ENCODE results near the gene ORC2. TPM values are rescaled to one million over a fixed set of nuclear protein-coding genes. Genes with fewer than 3 reads are reported as not detected.
"Not testable (repeated sequence)": the region's sequence is repeated elsewhere in the genome, so short reads cannot be mapped to it uniquely, and the experiment has no call there.

ORC2 gene
- total and polyA plus RNA-seq, 10 of the 15 experiments (the other 5 are each of a cell fraction or from before 2014, with no cell fraction given), result 6.1 to 36.9 (median 17.6) TPM

- no peak for TF ChIP-seq PBX3 (IDR thresholded peaks at IDR 0.05; ENCODE audit: insufficient replicate concordance, low read depth, low read length)
- TF ChIP-seq PRDM15 (CRISPR knock-in tag; IDR thresholded peaks at IDR 0.05), result no peak
- no peak for TF ChIP-seq STAT3 (IDR thresholded peaks at IDR 0.05; ENCODE audit: low read depth, low read length)
- TF ChIP-seq TARDBP (IDR thresholded peaks at IDR 0.05; ENCODE audit: borderline replicate concordance), result no peak
- TF ChIP-seq RELA (IDR thresholded peaks at IDR 0.05; ENCODE audit: borderline replicate concordance, partially characterized antibody), result no peak
Observed at GRCh38 chr2:200975672-200976071, 12.2 kb upstream of the ORC2 start (continued).

GRCh38 chr2:200970057-200970456, 6.6 kb upstream of the ORC2 start:
- ATAC-seq; H3K4me2 ChIP-seq (ENCODE audit: control insufficient read depth, insufficient read depth); H3K9me3 ChIP-seq (replicated peaks; ENCODE audit: control insufficient read depth, insufficient read depth, low read length); H4K20me1 ChIP-seq (ENCODE audit: control insufficient read depth, insufficient read depth); BruUV-seq (replicated peaks); H3K27me3 ChIP-seq (replicated peaks in 1 of 2; ENCODE audit: control insufficient read depth in 2 of 2, insufficient read depth in 2 of 2, low read length in 1 of 2); H3K9ac ChIP-seq (ENCODE audit: control insufficient read depth, insufficient read depth, low read length); H3K4me3 ChIP-seq; in situ Hi-C loops (cut with MboI); H3K27ac ChIP-seq (ENCODE audit: control insufficient read depth, insufficient read depth); H2AFZ ChIP-seq (ENCODE audit: control insufficient read depth, low read depth, low read length); FAIRE-seq; RAD21 ChIA-PET (ENCODE audit: unreplicated experiment); H3K4me1 ChIP-seq (ENCODE audit: control insufficient read depth, insufficient read depth, low read length); CTCF ChIA-PET; DNase-seq (ENCODE audit: low read depth, low spot score); H3K36me3 ChIP-seq (ENCODE audit: control insufficient read depth in 2 of 2, insufficient read depth in 2 of 2, low read length in 1 of 2); H3K79me2 ChIP-seq (ENCODE audit: control insufficient read depth, insufficient read depth, low read length); SMC1A ChIA-PET (ENCODE audit: uncharacterized antibody, unreplicated experiment); intact Hi-C loops (cut with micrococcal nuclease; ENCODE audit: unreplicated experiment): not testable (repeated sequence)
- 0 out of 2 replicates have a peak, but pooled peaks have one; percentile 39 for TF ChIP-seq ATF7 (IDR thresholded peaks at IDR 0.05; ENCODE audit: low read depth)
- 88% methylated on average over 3 of the region's 3 CpGs for WGBS (ENCODE audit: insufficient coverage, insufficient replicate concordance, low lambda C conversion rate, missing lambda C conversion rate)
- POLR2A ChIA-PET, result interaction anchor here (0.7 kb wide), 1 partner anchor 30 kb away, joined by 4 read pairs; no protein-coding TSS in a partner anchor

All from GM12878 (cell line).